AG04450 (cell line): ENCODE measurements around the gene NODAL. TPM values are rescaled to one million over a fixed set of nuclear protein-coding genes. Genes with fewer than 3 reads are reported as not detected.
A peak's percentile ranks its signal among the peaks of the same experiment; 100 is the strongest.

Experiments
- CTCF ChIA-PET: fragments of 300-600, 350-600 bp; formaldehyde crosslinking; extraction: SDS; loops from one replicate; lab custom pipeline; 2022; ENCODE audit warnings: antibody characterized with exemption, inconsistent platforms; lab: Charles Lee
- POLR2A ChIA-PET: fragments of 350-600 bp; formaldehyde crosslinking; extraction: SDS; loops from one replicate; lab custom pipeline; 2021; ENCODE audit warnings: antibody characterized with exemption, inconsistent platforms; lab: Yijun Ruan, JAX
- DNase-seq: peaks from one replicate; pipeline ENCODE4 v3.0.0-alpha.2; 2011; ENCODE audit warnings: low read depth, low spot score
- H3K27ac ChIP-seq: one replicate; pipeline ENCODE4 v1.5.1; 2012; ENCODE audit warnings: low read depth, low read length, control low read depth
- H3K27me3 ChIP-seq: one replicate; pipeline ENCODE4 v1.6.0; 2012; ENCODE audit warnings: low read length; ENCODE audit not compliant: control insufficient read depth, insufficient read depth
- H3K4me3 ChIP-seq: 2 replicates; pipeline ENCODE4 v1.5.1; 2011; ENCODE audit warnings: mild to moderate bottlenecking, low read depth, low read length, control low read depth
- H3K9me3 ChIP-seq: 2 replicates; pipeline ENCODE4 v1.5.1; 2012; ENCODE audit warnings: low read length; ENCODE audit not compliant: control insufficient read depth, insufficient read depth
- CTCF ChIP-seq: IDR thresholded peaks from 2 replicates; pipeline ENCODE4 v1.5.1; 2011; ENCODE audit warnings: low read depth, low read length, control low read depth, inconsistent platforms
- polyA plus RNA-seq: library from polyadenylated mRNA; depleted of rRNA; stranded (reverse); fragments of >200 nt; gene quantifications from 2 replicates; pipeline ENCODE4 v1.2.3, GENCODE V29; 2011

The NODAL gene
- polyA plus RNA-seq, 1 experiment, result not detected

GRCh38 chr10:70458329-70459060 is 17.0 kb upstream of the NODAL start:
- ChIA-PET CTCF (no interaction called here), POLR2A (no interaction called here)
- DNase-seq, result peak; percentile 26
- no peaks in the 10 kb centered on the region for H3K9me3 ChIP-seq
- H3K27me3 ChIP-seq, result peaks cover 14% of the 10 kb centered on the region
- H3K27ac ChIP-seq, result no peak overlapping the region
- H3K4me3 ChIP-seq, result no peak overlapping the region
- TF ChIP-seq CTCF, result no peak

- CTCF ChIA-PET, result no interaction called here
- no peak for TF ChIP-seq CTCF
- no peak for DNase-seq
- Histone ChIP-seq H3K9me3 (no peaks in the 10 kb centered on the region), H3K27me3 (peaks cover 14% of the 10 kb centered on the region), H3K27ac (no peak overlapping the region), H3K4me3 (no peak overlapping the region)
- POLR2A ChIA-PET, result no interaction called here
These were observed 16.4 kb upstream of the NODAL start for GRCh38 chr10:70457759-70458305.

- ChIA-PET CTCF (interaction anchor here (1.7 kb wide), 1 partner anchor 234 kb away, joined by 4 read pairs; no protein-coding TSS in a partner anchor), POLR2A (no interaction called here)
- Histone ChIP-seq H3K27ac (no peak overlapping the region), H3K27me3 (peaks cover 14% of the 10 kb centered on the region), H3K4me3 (no peak overlapping the region), H3K9me3 (no peaks in the 10 kb centered on the region)
- TF ChIP-seq CTCF, result no peak
- no peak for DNase-seq
These were observed 14.7 kb upstream of the NODAL start for GRCh38 chr10:70456164-70456563.

GRCh38 chr10:70455213-70455630 is 13.7 kb upstream of the NODAL start:
- no peak for DNase-seq
- ChIA-PET CTCF (interaction anchor here (2.0 kb wide), 1 partner anchor 234 kb away, joined by 7 read pairs; no protein-coding TSS in a partner anchor), POLR2A (no interaction called here)
- TF ChIP-seq CTCF, result no peak
- Histone ChIP-seq H3K4me3 (no peak overlapping the region), H3K9me3 (no peaks in the 10 kb centered on the region), H3K27ac (no peak overlapping the region), H3K27me3 (peaks cover 21% of the 10 kb centered on the region)

- ChIA-PET CTCF (no interaction called here), POLR2A (no interaction called here)
- H3K9me3 ChIP-seq, result no peaks in the 10 kb centered on the region
- H3K27ac ChIP-seq, result no peak overlapping the region
- no peak for TF ChIP-seq CTCF
- H3K27me3 ChIP-seq, result peaks cover 23% of the 10 kb centered on the region
- no peak overlapping the region for H3K4me3 ChIP-seq
- DNase-seq, result no peak
These were observed 6.8 kb upstream of the NODAL start for GRCh38 chr10:70448236-70448635.
